HTR-8/SVneo (cell line): ENCODE results near the gene CASP10.

ENCODE experiments used
- DNase-seq: peaks from one replicate; pipeline ENCODE4 v3.0.0; 2011; ENCODE audit warnings: low spot score, mixed read lengths; ENCODE audit not compliant: insufficient read length
- FAIRE-seq: peaks from 2 replicates; lab custom pipeline; 2011; peaks lifted over from hg19 to GRCh38; lab: Jason Lieb, UNC

CASP10 gene

GRCh38 chr2:201255408-201256033, 72.6 kb downstream of the CASP10 start:
- FAIRE-seq: no peak
- DNase-seq: no peak

GRCh38 chr2:201256082-201256481, 73.1 kb downstream of the CASP10 start:
- DNase-seq: no peak
- no peak for FAIRE-seq

DNA sequence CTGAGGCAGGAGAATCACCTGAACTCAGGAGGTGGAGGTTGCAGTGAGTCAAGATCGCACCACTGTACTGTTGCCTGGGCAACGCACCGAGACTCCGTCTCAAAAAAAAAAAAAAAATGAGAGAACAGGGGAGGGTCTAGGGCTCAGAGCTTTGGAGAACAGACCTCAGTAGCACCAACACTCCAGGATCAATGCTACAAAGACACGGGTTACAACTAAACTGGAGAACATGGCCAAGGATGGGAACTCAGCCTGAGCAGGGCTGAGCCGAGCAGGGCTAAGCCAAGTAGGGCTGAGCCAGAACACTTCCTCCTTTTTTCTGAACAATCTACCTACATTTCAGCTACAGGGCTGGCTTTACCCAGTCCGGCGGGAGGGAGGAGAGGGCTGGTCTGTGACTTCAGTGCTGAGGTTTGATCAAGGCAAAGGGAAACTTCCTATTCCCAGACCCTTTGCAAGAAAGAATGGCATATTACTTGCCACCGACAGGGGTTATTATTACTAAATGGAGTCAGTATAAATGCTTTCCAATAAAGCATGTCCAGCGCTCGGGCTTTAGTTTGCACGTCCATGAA, 74.5 kb downstream of the CASP10 start:
- DNase-seq: no peak
- FAIRE-seq: no peak

- DNase-seq (peak; percentile 75), FAIRE-seq (no peak)
These were observed 75.2 kb downstream of the CASP10 start for GRCh38 chr2:201257956-201258665.

DNA sequence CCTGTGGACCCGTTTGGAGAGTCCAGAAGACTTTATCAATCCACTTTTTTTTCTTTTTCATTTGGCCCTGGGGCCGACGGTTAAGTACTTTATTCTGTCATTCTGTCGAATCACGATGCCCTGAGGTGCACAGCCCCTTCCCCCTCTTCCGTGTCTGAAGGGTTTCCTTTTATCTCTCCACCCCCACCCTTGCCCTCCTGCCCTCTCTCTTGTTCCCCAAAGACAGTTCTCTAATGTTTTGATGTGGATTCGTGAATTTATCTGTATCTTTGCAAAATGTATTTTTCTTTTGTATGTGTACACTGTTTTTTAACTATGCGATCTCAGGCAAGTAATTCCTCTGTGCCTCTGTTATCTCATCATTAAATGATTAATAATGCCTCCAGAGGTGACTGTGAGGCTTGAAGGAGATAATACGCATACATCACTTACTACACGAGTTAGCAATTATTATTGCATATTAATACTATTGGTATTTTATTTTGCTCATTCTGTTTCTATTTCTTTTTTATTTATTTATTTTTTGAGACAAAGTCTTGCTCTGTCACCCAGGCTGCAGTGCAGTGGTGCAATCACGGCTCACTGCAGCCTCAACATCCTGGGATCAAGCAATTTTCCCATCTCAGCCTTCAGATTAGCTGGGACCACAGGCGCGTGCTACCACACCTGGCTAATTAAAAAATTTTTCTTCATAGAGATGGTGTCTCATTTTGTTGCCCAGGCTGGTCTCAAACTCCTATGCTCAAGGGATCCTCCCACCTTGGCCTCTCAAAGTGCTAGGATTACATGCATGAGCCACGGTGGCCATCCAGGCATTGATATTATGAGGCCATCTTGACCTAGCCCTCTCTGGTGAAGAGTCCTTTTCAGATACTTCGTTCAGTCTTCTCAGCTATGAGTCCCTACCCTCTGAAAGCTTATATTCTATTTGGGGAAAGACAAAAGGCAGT, 76.0 kb downstream of the CASP10 start:
- no peak for DNase-seq
- no peak for FAIRE-seq

DNA sequence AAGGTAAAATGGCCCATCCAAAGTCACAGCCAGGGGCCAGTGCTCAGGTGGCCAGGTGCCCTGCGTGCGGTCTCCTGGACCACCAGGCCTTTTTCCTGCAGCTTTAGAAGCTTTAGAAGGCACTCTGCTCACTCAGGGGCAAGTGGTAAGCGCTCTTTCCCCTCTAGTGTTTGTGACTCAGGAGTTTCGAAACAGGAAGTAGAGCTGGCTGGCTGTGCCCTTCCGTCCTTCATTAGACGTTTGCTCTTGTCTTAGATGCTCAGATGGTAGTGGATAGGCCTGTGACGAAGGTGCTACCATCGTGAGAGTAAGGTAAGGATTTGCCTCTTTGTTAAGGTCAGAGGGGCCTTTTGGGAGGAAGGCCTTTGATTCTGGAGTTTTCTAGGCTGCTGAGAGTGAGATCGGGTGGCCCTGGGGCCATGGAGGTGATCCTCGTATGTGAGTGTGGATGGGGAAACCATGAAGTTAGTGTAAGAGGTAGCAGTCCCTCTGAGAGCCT, 77.4 kb downstream of the CASP10 start, which contains the start of gene CASP8:
TSS of gene CASP8 (plus strand) at position 235 of the 499 bp plus-strand sequence. CDS start 5,951 bp downstream, outside the sequence.
- no peak for FAIRE-seq

GRCh38 chr2:201261471-201261870, 78.5 kb downstream of the CASP10 start:
- DNase-seq: no peak
- no peak for FAIRE-seq

More for the DNA sequence above, 77.4 kb downstream of the CASP10 start, which contains the start of gene CASP8:
- DNase-seq: peak; percentile 59

DNA sequence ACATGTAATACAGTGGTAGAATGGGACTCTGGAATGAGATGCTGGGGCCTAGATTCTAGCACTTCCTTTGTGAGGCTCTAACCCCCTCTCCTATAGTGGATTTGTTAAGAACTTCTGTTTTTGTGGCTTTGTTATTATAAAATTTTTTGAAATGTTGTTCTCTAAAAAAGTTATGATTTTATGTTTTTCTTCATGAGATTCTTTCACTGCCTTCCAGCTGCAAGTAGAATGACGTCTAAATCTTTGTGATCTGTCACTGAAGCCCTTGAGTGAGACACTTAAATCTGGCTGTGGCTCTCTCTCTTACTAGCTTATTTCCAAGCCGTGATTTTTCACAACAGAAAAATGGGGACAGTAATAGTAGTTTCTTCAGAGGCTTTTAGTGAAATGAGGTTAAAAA, 79.0 kb downstream of the CASP10 start:
- FAIRE-seq: no peak
- no peak for DNase-seq

- no peak for FAIRE-seq
These were observed 79.8 kb downstream of the CASP10 start for GRCh38 chr2:201262718-201263117.

DNA sequence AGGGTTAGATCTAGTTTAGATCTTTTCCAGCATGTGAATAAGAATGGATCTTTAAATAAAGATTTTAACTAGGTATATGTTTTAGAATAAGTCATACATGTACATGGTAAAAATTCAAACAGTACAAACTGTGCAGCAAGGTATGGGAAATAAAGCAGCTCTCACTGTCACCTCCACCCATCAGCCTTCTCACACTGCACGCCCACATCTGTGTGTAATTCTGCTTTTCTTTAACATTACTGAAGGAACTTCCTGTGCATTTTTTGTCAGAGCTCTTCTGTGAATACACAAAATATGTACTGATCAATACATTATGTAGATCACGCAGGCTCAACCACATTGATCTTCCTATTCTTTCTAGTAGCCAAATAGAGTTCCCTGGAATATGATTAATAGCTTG, 80.8 kb downstream of the CASP10 start:
- FAIRE-seq (no peak), DNase-seq (no peak)

More at GRCh38 chr2:201262718-201263117, 79.8 kb downstream of the CASP10 start:
- DNase-seq: no peak

DNA sequence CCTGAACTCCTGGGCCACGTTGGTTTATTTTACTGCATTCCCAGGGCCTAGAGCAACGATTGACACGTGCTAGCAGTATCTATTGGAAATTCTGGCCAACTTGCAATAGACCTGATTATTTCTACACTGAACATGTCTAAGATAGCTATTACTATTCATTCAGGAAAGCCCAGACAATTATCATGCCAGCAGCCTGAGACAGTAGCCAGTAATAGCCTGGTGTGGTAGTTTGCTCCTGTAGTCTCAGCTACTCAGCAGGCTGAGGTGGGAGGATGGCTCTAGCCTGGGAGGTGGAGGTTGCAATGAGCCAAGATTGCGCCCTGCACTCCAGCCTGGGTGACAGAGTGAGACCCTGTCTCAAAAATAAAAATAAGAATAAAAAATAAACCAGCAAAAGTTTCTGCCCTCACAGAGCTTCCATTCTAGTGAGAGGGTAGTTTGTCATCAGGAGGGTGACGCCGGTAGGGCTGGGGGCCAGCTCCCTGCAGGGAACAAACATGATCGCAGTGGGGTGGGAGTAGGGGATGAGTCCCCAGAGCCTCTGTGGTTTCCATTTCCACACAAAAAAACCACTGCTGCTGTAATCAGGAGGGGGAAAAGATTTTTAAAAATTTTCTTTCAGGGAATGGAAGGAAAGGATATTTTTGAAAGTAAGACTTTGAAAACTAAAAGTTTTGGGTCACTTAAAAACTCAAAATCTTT, 81.7 kb downstream of the CASP10 start:
- FAIRE-seq (no peak), DNase-seq (no peak)

GRCh38 chr2:201266629-201267028, 83.7 kb downstream of the CASP10 start:
- no peak for DNase-seq
- FAIRE-seq: no peak

GRCh38 chr2:201267278-201268030, 84.5 kb downstream of the CASP10 start:
- FAIRE-seq: no peak
- DNase-seq: no peak

DNA sequence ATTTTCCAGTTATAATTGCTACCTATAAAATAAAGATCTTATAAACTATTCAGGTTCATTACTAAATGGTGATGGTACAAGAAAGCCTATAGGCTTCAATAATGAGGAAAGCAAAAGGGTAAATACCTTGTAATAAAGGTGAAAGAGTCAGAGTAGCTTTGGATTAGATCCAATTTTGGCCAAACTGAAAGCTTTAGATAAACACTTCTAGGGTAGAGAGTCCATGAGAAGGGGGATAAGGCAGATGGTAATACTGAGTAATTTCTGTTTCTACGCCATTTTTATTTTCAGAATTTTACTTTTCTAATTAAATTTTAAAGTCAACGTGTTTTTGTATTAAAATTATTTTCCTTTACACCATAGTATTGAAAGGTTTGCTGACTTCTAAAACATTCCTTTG, 86.8 kb downstream of the CASP10 start:
- DNase-seq: no peak
- FAIRE-seq: no peak

GRCh38 chr2:201270293-201271001, 87.5 kb downstream of the CASP10 start:
- DNase-seq (no peak), FAIRE-seq (no peak)

DNA sequence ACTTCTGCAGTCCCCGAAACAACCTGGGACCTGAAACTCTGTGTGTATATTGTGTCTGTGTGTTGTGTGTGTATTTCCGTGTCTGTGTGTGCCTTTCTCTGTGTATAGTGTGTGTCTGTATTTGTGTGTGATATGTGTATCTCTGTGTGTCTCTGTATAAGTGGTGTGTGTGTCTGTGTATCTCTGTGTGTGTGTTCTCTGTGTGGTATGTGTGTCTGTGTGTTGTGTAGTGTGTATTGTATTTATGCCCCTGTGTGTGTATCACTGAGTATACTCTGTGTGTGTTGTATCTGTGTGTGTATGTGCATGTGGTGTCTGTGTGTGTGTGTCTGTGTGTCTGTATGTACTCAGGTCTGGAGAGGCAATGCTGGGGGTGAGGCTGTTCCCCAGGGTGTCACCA, 89.0 kb downstream of the CASP10 start:
- DNase-seq: no peak
- peak; percentile 90 for FAIRE-seq

DNA sequence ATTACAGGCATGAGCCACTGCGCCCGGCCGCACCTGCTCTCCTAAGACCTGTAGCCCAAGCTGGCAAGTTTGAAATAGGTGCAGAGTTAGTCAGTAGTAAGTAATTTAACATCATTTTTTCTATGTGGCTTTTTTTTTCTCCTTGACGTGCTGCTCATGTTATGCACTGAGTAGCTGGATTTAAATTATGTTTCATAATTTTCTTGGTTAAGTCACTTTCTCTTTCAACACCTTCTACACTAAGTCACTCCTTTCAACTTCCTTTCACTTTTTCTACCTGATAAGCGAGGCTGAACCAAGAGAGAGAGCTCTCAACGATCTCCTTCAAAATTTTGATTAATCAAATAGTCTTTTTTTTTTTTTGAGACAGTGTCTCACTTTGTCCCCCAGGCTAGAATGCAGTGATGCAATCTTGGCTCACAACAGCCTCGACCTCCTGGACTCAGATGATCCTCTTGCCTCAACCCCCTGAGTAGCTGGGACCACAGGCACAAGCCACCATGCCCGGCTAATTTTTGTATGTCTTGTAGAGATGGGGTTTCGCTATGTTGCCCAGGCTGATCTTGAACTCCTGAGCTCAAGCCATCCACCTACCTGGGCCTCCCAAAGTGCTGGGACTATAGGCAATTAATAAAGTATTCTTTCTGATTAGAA, 90.5 kb downstream of the CASP10 start:
- DNase-seq (no peak), FAIRE-seq (no peak)

DNA sequence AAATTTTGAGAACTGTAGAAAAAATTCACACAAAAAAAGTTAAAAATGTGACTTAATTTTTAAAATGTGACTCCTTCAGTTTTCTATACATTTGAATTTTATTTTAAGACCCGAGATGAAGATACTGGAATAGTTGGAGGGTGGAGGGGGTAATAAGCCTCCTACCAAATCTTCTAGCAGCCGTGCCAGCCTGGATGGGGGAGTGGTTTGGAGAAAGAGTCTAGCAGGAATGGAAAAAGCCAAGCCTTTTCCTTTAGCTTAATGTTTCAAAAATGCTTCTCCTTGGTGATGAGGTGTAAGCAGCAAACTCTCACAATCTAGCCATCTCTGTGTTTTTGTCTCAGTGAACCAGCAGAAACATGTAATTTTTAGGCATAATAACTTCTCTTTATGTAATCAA, 92.1 kb downstream of the CASP10 start:
- no peak for FAIRE-seq
- DNase-seq: no peak
